Prostate gland (tissue), 2 donors: Measurements from ENCODE around the gene PTHLH. TPM values are rescaled to one million over a fixed set of nuclear protein-coding genes. Genes with fewer than 3 reads are reported as not detected.

Experiments used
- DNase-seq: peaks from one replicate; pipeline ENCODE4 v3.0.0-alpha.2; 2019; ENCODE audit warnings: low spot score
- H3K27ac ChIP-seq, 2 donors: fragments of 200-600 bp; sonication (generic); 2 replicates each; pipeline ENCODE4 v1.5.1; 2017 to 2019
- H3K27me3 ChIP-seq: fragments of 200-600 bp; sonication (generic); replicated peaks from 2 replicates; pipeline ENCODE4 v1.5.1; 2019; ENCODE audit not compliant: insufficient read depth
- H3K36me3 ChIP-seq, 2 donors: fragments of 200-600 bp; sonication (generic); 1 replicate in 1 of 2; 2 replicates in 1 of 2; pipeline versions ENCODE4 v1.5.1 to v1.8.1; 2017 to 2019
- H3K4me1 ChIP-seq: fragments of 200-600 bp; sonication (generic); replicated peaks from 2 replicates; pipeline ENCODE4 v1.5.1; 2019
- H3K4me3 ChIP-seq, 2 donors: fragments of 200-600 bp; sonication (generic); 2 replicates each; pipeline ENCODE4 v1.5.1; 2017 to 2019
- H3K9me3 ChIP-seq: fragments of 200-600 bp; sonication (generic); 2 replicates; pipeline ENCODE4 v1.5.1; 2017
- CTCF ChIP-seq, 4 experiments: fragments of 200-600 bp in 2 of 4; fragments of 450-650 bp in 2 of 4; sonication (generic) in 2 of 4; IDR thresholded peaks; 1 replicate in 3 of 4; 2 replicates in 1 of 4; pipeline ENCODE4 v1.5.1; 2016 to 2019; ENCODE audit warnings: antibody characterized with exemption in 4 of 4, mild to moderate bottlenecking in 2 of 4, moderate library complexity in 2 of 4
- POLR2A ChIP-seq: fragments of 450-650 bp; IDR thresholded peaks from one replicate; pipeline ENCODE4 v1.6.1; 2016; ENCODE audit warnings: antibody characterized with exemption, mild to moderate bottlenecking
- POLR2AphosphoS5 ChIP-seq: sonication (generic); formaldehyde crosslinking; IDR thresholded peaks from one replicate; pipeline ENCODE4 v1.6.1; 2017; ENCODE audit warnings: antibody characterized with exemption
- WGBS: methylation state at CpG from one replicate; pipeline ENCODE4 v1.1.5; 2018; 5-methylcytosine and 5-hydroxymethylcytosine counted together
- intact Hi-C: fragments of 100-400 bp; cut with DNase I; formaldehyde crosslinking; loops from one replicate; pipeline ENCODE4 v1.14.2; 2022
- total RNA-seq, 2 donors: library from RNA; depleted of rRNA; stranded (reverse); fragments of >200 nt; gene quantifications; one replicate each; pipeline ENCODE4 v1.1.0, GENCODE V29; 2016

The PTHLH gene
- total RNA-seq, 2 donors from 2014 or later = 0.51 to 0.64 TPM

GRCh38 chr12:27998658-27999057 lies 26.1 kb upstream of the PTHLH start:
- TF ChIP-seq POLR2AphosphoS5 (no peak), CTCF (IDR thresholded peaks at IDR 0.05) (no peak), POLR2A (no peak)
- H3K36me3 ChIP-seq = no peaks in the 10 kb centered on the region
- H3K4me1 ChIP-seq = no peaks in the 10 kb centered on the region

GRCh38 chr12:27998170-27998569 lies 25.6 kb upstream of the PTHLH start:
- Histone ChIP-seq H3K4me1 (no peaks in the 10 kb centered on the region), H3K36me3 (no peaks in the 10 kb centered on the region), H3K27ac (no peak overlapping the region), H3K27me3 (no peaks in the 10 kb centered on the region), H3K4me3 (no peak overlapping the region), H3K9me3 (no peaks in the 10 kb centered on the region)
- no peak for DNase-seq
- 57% methylated on average over 2 of the region's 2 CpGs for WGBS
- intact Hi-C loops = no loop called here
- no peak for TF ChIP-seq CTCF (IDR thresholded peaks at IDR 0.05)
- TF ChIP-seq POLR2A = no peak
- no peak for TF ChIP-seq POLR2AphosphoS5

More at GRCh38 chr12:27998658-27999057, 26.1 kb upstream of the PTHLH start:
- Histone ChIP-seq H3K4me3 (no peak overlapping the region), H3K27me3 (no peaks in the 10 kb centered on the region), H3K9me3 (no peaks in the 10 kb centered on the region), H3K27ac (no peak overlapping the region)
- DNase-seq = no peak
- intact Hi-C loops = no loop called here

- intact Hi-C loops = no loop called here
- H3K4me1 ChIP-seq = no peaks in the 10 kb centered on the region
- H3K27me3 ChIP-seq = no peaks in the 10 kb centered on the region
- no peak for DNase-seq
- no peaks in the 10 kb centered on the region for H3K9me3 ChIP-seq
- TF ChIP-seq POLR2A = no peak
- no peak for TF ChIP-seq CTCF (IDR thresholded peaks at IDR 0.05)
- TF ChIP-seq POLR2AphosphoS5 = no peak
- no peaks in the 10 kb centered on the region for H3K36me3 ChIP-seq
- WGBS = 87% methylated on average over 3 of the region's 3 CpGs
- no peak overlapping the region for H3K4me3 ChIP-seq
- H3K27ac ChIP-seq = no peak overlapping the region
Observed at GRCh38 chr12:27996761-27997160, 24.2 kb upstream of the PTHLH start.

- no peak overlapping the region for H3K4me3 ChIP-seq
- WGBS = 93% methylated on average over 1 of the region's 1 CpG
- no peak for DNase-seq
- intact Hi-C loops = no loop called here
- TF ChIP-seq POLR2AphosphoS5 = no peak
- no peak for TF ChIP-seq POLR2A
- TF ChIP-seq CTCF (IDR thresholded peaks at IDR 0.05) = no peak
- no peaks in the 10 kb centered on the region for H3K27me3 ChIP-seq
- H3K9me3 ChIP-seq = no peaks in the 10 kb centered on the region
- no peaks in the 10 kb centered on the region for H3K36me3 ChIP-seq
- no peak overlapping the region for H3K27ac ChIP-seq
- H3K4me1 ChIP-seq = no peaks in the 10 kb centered on the region
Observed at GRCh38 chr12:27995406-27995805, 22.9 kb upstream of the PTHLH start.

- 42% methylated on average over 2 of the region's 2 CpGs for WGBS
- H3K27me3 ChIP-seq = no peaks in the 10 kb centered on the region
- H3K36me3 ChIP-seq = no peaks in the 10 kb centered on the region
- no peak overlapping the region for H3K4me3 ChIP-seq
- no peak for DNase-seq
- H3K27ac ChIP-seq = no peak overlapping the region
- H3K9me3 ChIP-seq = no peaks in the 10 kb centered on the region
- no peak for TF ChIP-seq POLR2A
- TF ChIP-seq CTCF (IDR thresholded peaks at IDR 0.05) = no peak
- no peak for TF ChIP-seq POLR2AphosphoS5
- H3K4me1 ChIP-seq = no peaks in the 10 kb centered on the region
- intact Hi-C loops = no loop called here
Observed at GRCh38 chr12:27988594-27989233, 16.2 kb upstream of the PTHLH start.
